ENCODE results near the gene MALT1. TPM values are rescaled to one million over a fixed set of nuclear protein-coding genes. Genes with fewer than 3 reads are reported as not detected.

The MALT1 gene
- polyA plus RNA-seq, 1 donor from 2014 or later = 40.5 TPM

DNA sequence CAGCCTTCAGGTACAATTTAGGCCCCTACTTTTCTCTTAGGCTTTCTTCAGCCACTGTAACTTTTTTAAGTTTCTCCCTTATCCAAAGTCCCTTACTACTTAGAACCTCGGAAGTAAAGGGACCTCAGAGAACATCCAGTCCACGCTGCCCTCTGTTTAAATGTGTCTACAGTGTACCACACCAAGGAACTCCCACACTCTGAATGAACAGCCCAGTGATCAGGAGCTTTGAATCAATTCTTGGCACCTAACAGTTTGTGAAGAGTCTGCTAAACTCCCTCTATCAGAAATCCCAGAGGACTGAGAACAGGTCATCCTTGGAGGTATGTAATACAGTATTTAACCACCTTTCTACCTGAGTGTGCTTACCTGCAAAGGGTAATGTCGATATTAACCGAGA, 11.6 kb upstream of the MALT1 start:
- Histone ChIP-seq H3K9me3 (ENCODE audit: low read length) (no peaks in the 10 kb centered on the region), H3K4me2 (ENCODE audit: low read length) (no peak overlapping the region), H3K27ac (ENCODE audit: low read length) (no peak overlapping the region), H3F3A (ENCODE audit: insufficient read depth, low read length, poor library complexity, severe bottlenecking) (no peaks in the 10 kb centered on the region), H3K36me3 (ENCODE audit: insufficient read depth, low read length) (no peaks in the 10 kb centered on the region), H3K9ac (ENCODE audit: low read length) (no peak overlapping the region), H3K79me2 (replicated peaks; ENCODE audit: insufficient read depth, low read length) (no peaks in the 10 kb centered on the region), H3K4me3 (ENCODE audit: low read length) (no peak overlapping the region), H2AFZ (ENCODE audit: low read depth, low read length) (no peak overlapping the region), H3K9me2 (ENCODE audit: insufficient read depth, low read length) (no peaks in the 10 kb centered on the region), H3K27me3 (ENCODE audit: insufficient read depth, low read depth, low read length) (no peaks in the 10 kb centered on the region), H4K20me1 (ENCODE audit: insufficient read depth) (no peaks in the 10 kb centered on the region)
- TF ChIP-seq SMC3 (conservative IDR thresholded peaks at IDR 0.05; ENCODE audit: poor library complexity) (no peak), EP300 (conservative IDR thresholded peaks at IDR 0.05; ENCODE audit: poor library complexity, severe bottlenecking) (no peak), TAF1 (IDR thresholded peaks at IDR 0.05; ENCODE audit: low read depth) (no peak), RAD21 (conservative IDR thresholded peaks at IDR 0.05) (no peak), EZH2 (IDR thresholded peaks at IDR 0.05; ENCODE audit: borderline replicate concordance, insufficient read depth, low read length, poor library complexity, severe bottlenecking) (no peak), POLR2AphosphoS5 (IDR thresholded peaks at IDR 0.05) (no peak)
- TF ChIP-seq, protein P1, sequence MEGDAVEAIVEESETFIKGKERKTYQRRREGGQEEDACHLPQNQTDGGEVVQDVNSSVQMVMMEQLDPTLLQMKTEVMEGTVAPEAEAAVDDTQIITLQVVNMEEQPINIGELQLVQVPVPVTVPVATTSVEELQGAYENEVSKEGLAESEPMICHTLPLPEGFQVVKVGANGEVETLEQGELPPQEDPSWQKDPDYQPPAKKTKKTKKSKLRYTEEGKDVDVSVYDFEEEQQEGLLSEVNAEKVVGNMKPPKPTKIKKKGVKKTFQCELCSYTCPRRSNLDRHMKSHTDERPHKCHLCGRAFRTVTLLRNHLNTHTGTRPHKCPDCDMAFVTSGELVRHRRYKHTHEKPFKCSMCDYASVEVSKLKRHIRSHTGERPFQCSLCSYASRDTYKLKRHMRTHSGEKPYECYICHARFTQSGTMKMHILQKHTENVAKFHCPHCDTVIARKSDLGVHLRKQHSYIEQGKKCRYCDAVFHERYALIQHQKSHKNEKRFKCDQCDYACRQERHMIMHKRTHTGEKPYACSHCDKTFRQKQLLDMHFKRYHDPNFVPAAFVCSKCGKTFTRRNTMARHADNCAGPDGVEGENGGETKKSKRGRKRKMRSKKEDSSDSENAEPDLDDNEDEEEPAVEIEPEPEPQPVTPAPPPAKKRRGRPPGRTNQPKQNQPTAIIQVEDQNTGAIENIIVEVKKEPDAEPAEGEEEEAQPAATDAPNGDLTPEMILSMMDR (IDR thresholded peaks at IDR 0.05; ENCODE audit: poor library complexity, severe bottlenecking) = no peak
- TF ChIP-seq, protein P2, sequence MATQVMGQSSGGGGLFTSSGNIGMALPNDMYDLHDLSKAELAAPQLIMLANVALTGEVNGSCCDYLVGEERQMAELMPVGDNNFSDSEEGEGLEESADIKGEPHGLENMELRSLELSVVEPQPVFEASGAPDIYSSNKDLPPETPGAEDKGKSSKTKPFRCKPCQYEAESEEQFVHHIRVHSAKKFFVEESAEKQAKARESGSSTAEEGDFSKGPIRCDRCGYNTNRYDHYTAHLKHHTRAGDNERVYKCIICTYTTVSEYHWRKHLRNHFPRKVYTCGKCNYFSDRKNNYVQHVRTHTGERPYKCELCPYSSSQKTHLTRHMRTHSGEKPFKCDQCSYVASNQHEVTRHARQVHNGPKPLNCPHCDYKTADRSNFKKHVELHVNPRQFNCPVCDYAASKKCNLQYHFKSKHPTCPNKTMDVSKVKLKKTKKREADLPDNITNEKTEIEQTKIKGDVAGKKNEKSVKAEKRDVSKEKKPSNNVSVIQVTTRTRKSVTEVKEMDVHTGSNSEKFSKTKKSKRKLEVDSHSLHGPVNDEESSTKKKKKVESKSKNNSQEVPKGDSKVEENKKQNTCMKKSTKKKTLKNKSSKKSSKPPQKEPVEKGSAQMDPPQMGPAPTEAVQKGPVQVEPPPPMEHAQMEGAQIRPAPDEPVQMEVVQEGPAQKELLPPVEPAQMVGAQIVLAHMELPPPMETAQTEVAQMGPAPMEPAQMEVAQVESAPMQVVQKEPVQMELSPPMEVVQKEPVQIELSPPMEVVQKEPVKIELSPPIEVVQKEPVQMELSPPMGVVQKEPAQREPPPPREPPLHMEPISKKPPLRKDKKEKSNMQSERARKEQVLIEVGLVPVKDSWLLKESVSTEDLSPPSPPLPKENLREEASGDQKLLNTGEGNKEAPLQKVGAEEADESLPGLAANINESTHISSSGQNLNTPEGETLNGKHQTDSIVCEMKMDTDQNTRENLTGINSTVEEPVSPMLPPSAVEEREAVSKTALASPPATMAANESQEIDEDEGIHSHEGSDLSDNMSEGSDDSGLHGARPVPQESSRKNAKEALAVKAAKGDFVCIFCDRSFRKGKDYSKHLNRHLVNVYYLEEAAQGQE (IDR thresholded peaks at IDR 0.05; ENCODE audit: borderline replicate concordance) = no peak

DNA sequence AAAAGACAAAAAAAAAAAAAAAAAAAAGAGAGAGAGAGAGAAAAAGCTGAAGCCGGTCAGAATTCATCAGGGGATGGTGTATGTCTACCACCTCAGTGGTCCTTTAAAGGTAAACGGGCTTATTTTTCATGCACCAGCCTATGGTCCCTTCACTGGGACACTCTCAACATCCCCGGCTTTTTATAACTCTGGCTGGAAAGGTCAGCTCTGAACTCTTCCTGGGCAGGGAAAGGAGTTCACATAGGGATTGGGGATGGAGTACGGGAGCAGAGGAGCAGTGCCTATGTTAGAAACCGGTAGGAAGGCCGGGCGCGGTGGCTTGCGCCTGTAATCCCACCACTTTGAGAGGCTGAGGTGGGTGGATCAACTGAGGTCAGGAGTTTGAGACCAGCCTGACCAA, 10.3 kb upstream of the MALT1 start:
- no peak overlapping the region for H3K9ac ChIP-seq (ENCODE audit: low read length)
- no peaks in the 10 kb centered on the region for H3K27me3 ChIP-seq (ENCODE audit: insufficient read depth, low read depth, low read length)
- no peaks in the 10 kb centered on the region for H3K9me2 ChIP-seq (ENCODE audit: insufficient read depth, low read length)
- no peaks in the 10 kb centered on the region for H3K79me2 ChIP-seq (replicated peaks; ENCODE audit: insufficient read depth, low read length)
- no peak for TF ChIP-seq TAF1 (IDR thresholded peaks at IDR 0.05; ENCODE audit: low read depth)
- TF ChIP-seq MXI1 (conservative IDR thresholded peaks at IDR 0.05; ENCODE audit: poor library complexity, severe bottlenecking) = no peak
- TF ChIP-seq, protein P1 (IDR thresholded peaks at IDR 0.05; ENCODE audit: poor library complexity, severe bottlenecking) = no peak
- TF ChIP-seq RAD21 (conservative IDR thresholded peaks at IDR 0.05) = no peak
- TF ChIP-seq SMC3 (conservative IDR thresholded peaks at IDR 0.05; ENCODE audit: poor library complexity) = no peak
- no peak for TF ChIP-seq POLR2AphosphoS5 (IDR thresholded peaks at IDR 0.05)
- TF ChIP-seq, protein P2 (IDR thresholded peaks at IDR 0.05; ENCODE audit: borderline replicate concordance) = no peak
- no peak for TF ChIP-seq EP300 (conservative IDR thresholded peaks at IDR 0.05; ENCODE audit: poor library complexity, severe bottlenecking)
- no peak for TF ChIP-seq EZH2 (IDR thresholded peaks at IDR 0.05; ENCODE audit: borderline replicate concordance, insufficient read depth, low read length, poor library complexity, severe bottlenecking)
- no peaks in the 10 kb centered on the region for H3K9me3 ChIP-seq (ENCODE audit: low read length)
- H3K4me2 ChIP-seq (ENCODE audit: low read length) = no peak overlapping the region
- H3K27ac ChIP-seq (ENCODE audit: low read length) = no peak overlapping the region
- no peaks in the 10 kb centered on the region for H4K20me1 ChIP-seq (ENCODE audit: insufficient read depth)
- H3K36me3 ChIP-seq (ENCODE audit: insufficient read depth, low read length) = no peaks in the 10 kb centered on the region
- H2AFZ ChIP-seq (ENCODE audit: low read depth, low read length) = no peak overlapping the region
- H3K4me3 ChIP-seq (ENCODE audit: low read length) = no peak overlapping the region
- H3F3A ChIP-seq (ENCODE audit: insufficient read depth, low read length, poor library complexity, severe bottlenecking) = no peaks in the 10 kb centered on the region
